GM18502 (cell line): ENCODE measurements around the gene TMEM97.
A peak's percentile ranks its signal among the peaks of the same experiment; 100 is the strongest.

Experiments used
- ATAC-seq: cut with Tn5 transposase; IDR thresholded peaks from one replicate; pipeline ENCODE4 v1.9.1; 2021; ENCODE audit warnings: mild to moderate bottlenecking; ENCODE audit not compliant: unreplicated experiment, poor library complexity

The TMEM97 gene

DNA sequence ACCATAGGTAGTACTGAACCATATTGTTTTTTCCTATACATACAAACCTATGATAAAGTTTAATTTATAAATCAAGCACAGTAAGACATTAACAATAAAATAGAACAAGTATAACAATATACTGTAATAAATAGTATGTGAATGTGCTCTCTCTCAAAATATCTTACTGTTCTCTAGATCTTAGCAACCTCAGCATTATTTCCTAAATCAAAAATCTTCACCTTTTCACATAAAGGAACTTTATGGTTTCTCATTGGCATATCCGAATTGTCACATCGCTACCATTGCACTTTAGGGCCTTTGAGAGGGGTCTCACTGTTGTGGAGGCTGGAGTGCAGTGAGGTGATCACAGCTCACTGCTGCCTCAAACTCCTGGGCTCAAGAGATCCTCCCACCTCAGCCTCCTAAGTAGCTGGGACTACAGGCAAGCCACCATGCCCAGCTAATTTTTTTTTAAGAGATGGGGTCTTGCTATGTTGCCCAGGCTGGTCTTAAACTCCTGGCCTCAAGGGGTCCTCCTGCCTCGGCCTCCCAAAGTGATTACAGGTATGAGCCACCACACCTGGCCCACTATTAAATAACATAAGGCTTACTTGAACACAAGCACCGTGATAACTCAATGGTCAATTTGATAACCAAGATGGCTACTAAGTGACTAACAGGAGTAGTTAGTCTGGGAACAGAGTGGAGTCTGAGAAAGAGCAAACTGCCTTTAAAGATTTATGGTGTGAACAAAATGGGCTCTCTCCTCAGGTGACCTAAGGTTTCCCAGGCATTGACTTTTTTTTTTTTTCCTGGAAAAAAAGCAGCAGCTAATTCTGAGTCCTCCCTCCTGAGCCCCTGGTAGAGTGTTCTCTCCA lies 2.9 kb upstream of the TMEM97 start:
- no peak for ATAC-seq

GRCh38 chr17:28317099-28317965 lies 1.7 kb upstream of the TMEM97 start:
- no peak for ATAC-seq

DNA sequence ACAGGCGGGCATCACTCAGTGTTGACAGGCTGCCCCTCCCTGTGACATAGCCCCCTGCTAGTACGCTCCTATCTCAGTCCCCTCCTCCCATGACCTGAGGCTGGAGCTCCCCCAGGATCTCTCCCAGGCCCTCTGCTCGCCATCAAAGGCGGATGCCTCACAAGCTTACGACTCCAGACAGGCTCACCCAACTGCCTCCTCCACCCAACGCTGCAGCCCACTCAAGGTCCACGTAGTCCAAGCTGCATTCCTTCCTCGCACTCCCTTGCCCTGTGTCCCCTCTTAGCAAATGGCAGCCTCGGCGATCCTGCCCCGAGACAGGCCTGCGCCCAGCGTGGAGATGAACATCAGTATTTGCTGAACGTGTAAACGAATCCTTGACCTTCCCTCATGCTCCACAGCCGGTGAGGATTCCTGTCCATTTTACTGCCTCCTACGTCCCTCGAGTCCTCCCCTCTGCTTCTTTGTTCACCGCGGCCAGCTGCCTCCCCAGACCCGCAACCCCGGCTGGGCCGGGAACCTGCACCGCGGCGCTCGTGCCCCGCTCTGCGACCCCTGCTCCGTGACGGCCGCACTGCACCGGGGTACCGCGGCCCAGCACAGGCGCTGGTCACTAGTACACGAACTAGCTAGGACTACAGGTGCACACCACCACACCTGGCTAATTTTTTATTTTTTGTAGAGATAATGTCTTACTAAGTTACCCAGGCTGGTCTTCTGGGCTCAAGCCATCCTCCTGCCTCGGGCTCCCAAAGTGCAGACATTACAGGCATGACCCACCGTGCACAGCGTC lies 838 bp upstream of the TMEM97 start:
- peak; percentile 11 for ATAC-seq

DNA sequence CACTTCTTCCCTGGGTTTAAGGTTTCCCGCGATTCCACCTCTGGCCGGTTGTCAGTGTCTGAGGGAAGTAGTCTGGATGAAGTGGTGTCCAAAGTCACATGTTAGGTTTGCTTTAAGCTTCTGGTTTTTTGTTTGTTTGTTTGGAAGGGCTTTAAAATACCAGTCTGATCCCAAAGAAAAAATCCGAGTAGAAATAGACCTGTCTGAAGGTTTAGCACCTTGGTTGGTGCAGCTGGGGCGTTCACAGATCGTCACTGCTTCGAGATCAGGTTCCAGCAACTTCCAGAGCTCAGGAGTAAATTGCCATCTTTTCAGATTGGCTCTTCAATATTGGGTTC lies 567 bp downstream of the TMEM97 start:
- ATAC-seq, result no peak

DNA sequence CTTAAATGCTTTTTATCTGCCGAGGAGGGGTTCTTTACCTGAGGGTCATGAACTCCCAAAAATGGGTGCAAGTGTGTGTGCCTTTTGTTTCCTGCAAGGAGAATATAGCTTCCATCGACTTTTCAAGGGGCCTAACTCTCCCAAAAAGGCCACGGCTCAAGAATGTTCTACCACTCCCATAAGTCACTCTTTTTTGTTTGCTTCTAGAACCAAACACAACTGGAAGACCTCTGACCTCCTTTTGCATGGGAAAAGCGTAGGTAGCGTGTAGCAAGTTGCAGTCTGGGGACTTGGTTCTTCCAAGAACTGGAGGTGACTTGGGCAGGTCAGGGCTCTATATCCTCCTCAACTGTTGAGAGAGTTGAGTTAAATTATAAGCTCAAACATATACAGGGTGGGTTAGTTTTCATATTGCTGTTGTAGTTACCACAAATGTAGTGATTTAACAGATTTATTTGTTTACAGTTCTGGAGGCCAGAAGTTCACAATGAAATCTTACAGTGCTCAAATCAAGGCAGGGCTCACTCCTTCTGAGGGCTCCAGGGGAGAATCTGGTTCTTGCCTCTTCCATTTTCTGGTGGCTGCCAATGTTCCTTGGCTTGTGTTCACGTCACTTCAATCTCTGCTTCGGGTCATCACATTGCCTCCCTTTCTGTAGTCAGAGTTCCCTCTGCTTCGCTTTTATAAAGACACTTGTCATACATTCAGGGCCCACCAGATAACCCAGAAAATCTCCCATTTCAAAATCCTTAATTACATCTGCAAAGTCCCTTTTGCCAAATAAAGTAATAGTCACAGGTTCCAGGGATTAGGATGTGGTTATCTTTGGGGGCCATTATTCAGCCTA lies 1.4 kb downstream of the TMEM97 start:
- ATAC-seq, result no peak

DNA sequence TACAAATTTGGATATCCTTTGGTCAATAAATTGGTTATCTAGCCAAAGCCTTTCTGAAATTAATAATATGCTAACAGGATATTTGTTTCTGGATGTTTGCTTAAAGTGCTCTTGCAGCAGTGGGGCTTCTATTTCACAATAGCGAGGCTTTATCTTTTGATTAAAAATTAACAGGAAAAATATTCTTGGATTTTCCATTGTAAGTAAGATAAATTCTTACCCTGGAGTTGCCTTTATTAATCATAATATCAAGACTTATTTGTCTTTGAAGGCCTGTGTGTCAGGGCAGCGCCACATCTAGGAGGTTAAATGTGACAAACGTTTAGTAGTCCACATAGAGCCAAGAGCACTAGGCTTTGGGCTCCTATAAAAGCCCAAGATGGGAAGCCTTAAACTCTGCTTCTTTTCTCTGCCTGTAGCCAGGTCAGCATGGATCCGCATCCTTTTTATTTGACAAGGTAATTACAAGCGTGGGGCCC lies 5.3 kb downstream of the TMEM97 start:
- no peak for ATAC-seq

DNA sequence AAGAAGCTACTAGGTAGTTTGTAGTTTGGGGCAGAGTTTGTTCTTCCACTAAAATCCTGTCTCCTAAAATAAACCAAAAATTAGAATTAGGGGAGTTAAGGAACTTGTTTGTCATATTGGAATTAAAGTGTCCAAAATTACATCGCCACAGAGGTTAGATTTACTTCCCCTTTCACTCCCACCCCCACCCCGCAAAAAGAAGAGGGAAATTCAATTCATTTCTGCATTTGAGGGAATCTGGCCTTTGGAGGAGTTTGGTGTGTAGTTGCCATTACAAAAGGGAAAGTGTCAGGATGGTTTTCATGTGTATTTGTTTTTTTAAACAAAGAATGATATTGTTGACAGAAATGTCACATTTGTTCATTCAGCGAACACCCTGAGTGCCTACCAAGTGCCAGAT lies 5.8 kb downstream of the TMEM97 start:
- ATAC-seq, result no peak

- no peak for ATAC-seq
Observed at GRCh38 chr17:28325211-28325610, 6.2 kb downstream of the TMEM97 start.

GRCh38 chr17:28326114-28326513 lies 7.1 kb downstream of the TMEM97 start:
- ATAC-seq, result no peak

DNA sequence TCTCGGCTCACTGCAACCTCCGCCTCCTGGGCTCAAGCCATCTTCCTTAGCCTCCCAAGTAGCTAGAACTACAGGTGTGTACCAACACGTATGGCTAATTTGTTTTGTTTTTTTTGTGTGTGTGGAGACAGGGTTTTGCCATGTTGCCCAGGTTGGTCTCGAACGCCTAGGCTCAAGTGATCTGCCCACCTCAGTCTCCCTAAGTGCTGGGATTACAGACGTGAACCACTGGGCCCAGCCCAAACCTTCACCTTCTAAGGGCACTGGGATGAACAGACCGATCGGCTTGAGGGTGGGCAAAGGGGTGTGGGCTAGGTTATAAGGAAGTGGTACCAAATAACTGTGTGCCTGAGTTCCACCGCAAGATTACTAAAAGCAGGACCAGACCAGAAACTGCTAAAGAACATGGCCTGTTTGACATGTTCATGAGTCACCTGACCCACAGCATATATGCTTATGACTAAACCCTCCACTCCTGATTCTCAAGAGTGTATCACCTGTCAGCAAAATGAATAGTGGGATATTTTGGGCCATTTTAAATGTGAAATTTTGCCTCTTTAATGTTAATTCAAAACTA lies 8.1 kb downstream of the TMEM97 start:
- peak; percentile 73 for ATAC-seq

- no peak for ATAC-seq
Observed at GRCh38 chr17:28327709-28328108, 8.7 kb downstream of the TMEM97 start.

GRCh38 chr17:28328325-28328724 lies 9.3 kb downstream of the TMEM97 start:
- ATAC-seq, result no peak

GRCh38 chr17:28330671-28331070 lies 11.7 kb downstream of the TMEM97 start:
- no peak for ATAC-seq

GRCh38 chr17:28331891-28332420 lies 13.0 kb downstream of the TMEM97 start:
- no peak for ATAC-seq

- no peak for ATAC-seq
Observed at GRCh38 chr17:28333083-28333746, 14.2 kb downstream of the TMEM97 start.

- no peak for ATAC-seq
Observed at GRCh38 chr17:28334171-28334570, 15.2 kb downstream of the TMEM97 start.

GRCh38 chr17:28334666-28335200 lies 15.7 kb downstream of the TMEM97 start:
- ATAC-seq, result no peak

- peak; percentile 95 for ATAC-seq
Observed at GRCh38 chr17:28335201-28335958, 16.4 kb downstream of the TMEM97 start, which contains the start of the genes IFT20 and TNFAIP1. IFT20 (minus strand) TSS chr17:28335472; CDS start chr17:28331985, 3,487 bp downstream. TNFAIP1 (plus strand) TSS chr17:28335761; CDS start chr17:28339522, 3,761 bp downstream.
